Mesenchymal stem cell (in vitro differentiated cells and primary cell): Measurements from ENCODE around the gene DNAJB14.

ENCODE experiments used
- DNase-seq: peaks from one replicate; pipeline ENCODE4 v3.0.0-alpha.2; 2013
- H2AFZ ChIP-seq: one replicate; pipeline ENCODE4 v1.6.1; 2013; ENCODE audit warnings: low read depth, mild to moderate bottlenecking, control low read depth, inconsistent platforms, low read length, moderate library complexity
- H2AK5ac ChIP-seq: 2 replicates; pipeline ENCODE4 v1.6.1; 2013; ENCODE audit warnings: low read length, moderate library complexity, mild to moderate bottlenecking, inconsistent platforms; ENCODE audit not compliant: severe bottlenecking
- H2BK120ac ChIP-seq: one replicate; pipeline ENCODE4 v1.6.1; 2013; ENCODE audit warnings: low read depth, mild to moderate bottlenecking, inconsistent platforms, low read length, moderate library complexity
- H2BK12ac ChIP-seq, 2 experiments: one replicate each; pipeline ENCODE4 v1.6.1; 2013; ENCODE audit warnings: inconsistent platforms in 2 of 2, low read length in 2 of 2, mild to moderate bottlenecking in 2 of 2, moderate library complexity in 2 of 2, control low read depth in 1 of 2
- H2BK15ac ChIP-seq: one replicate; pipeline ENCODE4 v1.6.1; 2013; ENCODE audit warnings: mild to moderate bottlenecking, low read depth, inconsistent platforms; ENCODE audit not compliant: poor library complexity, severe bottlenecking
- H2BK5ac ChIP-seq: 2 replicates; pipeline ENCODE4 v1.6.1; 2013; ENCODE audit warnings: low read depth, mild to moderate bottlenecking, low read length, control low read depth, inconsistent platforms; ENCODE audit not compliant: poor library complexity, severe bottlenecking
- H3K14ac ChIP-seq, 2 experiments: one replicate each; pipeline ENCODE4 v1.6.1; 2013; ENCODE audit warnings: inconsistent platforms in 2 of 2, low read length in 2 of 2, control low read depth in 1 of 2, mild to moderate bottlenecking in 1 of 2, moderate library complexity in 1 of 2
- H3K18ac ChIP-seq, 2 experiments: one replicate each; pipeline ENCODE4 v1.6.1; 2013; ENCODE audit warnings: inconsistent platforms in 2 of 2, low read length in 2 of 2, control low read depth in 1 of 2, low read depth in 1 of 2, mild to moderate bottlenecking in 1 of 2
- H3K23ac ChIP-seq, 2 experiments: one replicate each; pipeline ENCODE4 v1.6.1; 2013; ENCODE audit warnings: inconsistent platforms in 2 of 2, low read length in 2 of 2, mild to moderate bottlenecking in 2 of 2, moderate library complexity in 2 of 2, control low read depth in 1 of 2
- H3K27ac ChIP-seq: 2 replicates; pipeline ENCODE4 v1.5.1; 2013; ENCODE audit warnings: mild to moderate bottlenecking, moderate library complexity, low read length, control low read depth, inconsistent platforms; ENCODE audit not compliant: poor library complexity, severe bottlenecking
- H3K27me3 ChIP-seq, 2 experiments: 2 replicates each; pipeline versions ENCODE4 v1.6.1 to v1.7.0; 2013; ENCODE audit warnings: low read length in 2 of 2, mild to moderate bottlenecking in 2 of 2, moderate library complexity in 2 of 2, control low read depth in 1 of 2, inconsistent platforms in 1 of 2; ENCODE audit not compliant: control insufficient read depth in 1 of 2, insufficient read depth in 1 of 2
- H3K36me3 ChIP-seq, 2 experiments: 2 replicates each; pipeline versions ENCODE4 v1.6.1 to v1.7.0; 2013; ENCODE audit warnings: low read length in 2 of 2, control low read depth in 1 of 2, inconsistent platforms in 1 of 2, low read depth in 1 of 2, mild to moderate bottlenecking in 1 of 2; ENCODE audit not compliant: insufficient read depth in 2 of 2, control insufficient read depth in 1 of 2
- H3K4ac ChIP-seq, 2 experiments: one replicate each; pipeline ENCODE4 v1.6.1; 2013; ENCODE audit warnings: inconsistent platforms in 2 of 2, low read length in 2 of 2, mild to moderate bottlenecking in 2 of 2, moderate library complexity in 2 of 2, control low read depth in 1 of 2, low read depth in 1 of 2
- H3K4me1 ChIP-seq: 2 replicates; pipeline ENCODE4 v1.6.1; 2013; ENCODE audit warnings: low read depth, low read length, control low read depth; ENCODE audit not compliant: control insufficient read depth, insufficient read depth
- H3K4me2 ChIP-seq: 2 replicates; pipeline ENCODE4 v1.6.1; 2013; ENCODE audit warnings: low read length, mild to moderate bottlenecking, inconsistent platforms; ENCODE audit not compliant: poor library complexity, severe bottlenecking
- H3K4me3 ChIP-seq, 2 experiments: 2 replicates each; pipeline versions ENCODE4 v1.5.1 to v1.7.0; 2013; ENCODE audit warnings: low read length in 2 of 2, mild to moderate bottlenecking in 2 of 2, control low read depth in 1 of 2, low read depth in 1 of 2; ENCODE audit not compliant: insufficient read depth in 1 of 2
- H3K79me1 ChIP-seq: replicated peaks from 2 replicates; pipeline ENCODE4 v1.6.1; 2013; ENCODE audit warnings: mild to moderate bottlenecking, control low read depth, low read length, inconsistent platforms; ENCODE audit not compliant: poor library complexity, severe bottlenecking
- H3K9ac ChIP-seq: 2 replicates; pipeline ENCODE4 v1.7.0; 2013; ENCODE audit warnings: mild to moderate bottlenecking, low read length, moderate library complexity
- H3K9me3 ChIP-seq: 2 replicates; pipeline ENCODE4 v1.7.0; 2013; ENCODE audit warnings: mild to moderate bottlenecking, low read length; ENCODE audit not compliant: control insufficient read depth
- H4K8ac ChIP-seq: one replicate; pipeline ENCODE4 v1.6.1; 2013; ENCODE audit warnings: inconsistent platforms, mild to moderate bottlenecking, low read length, moderate library complexity
- H4K91ac ChIP-seq: one replicate; pipeline ENCODE4 v1.6.1; 2013; ENCODE audit warnings: mild to moderate bottlenecking, low read length, inconsistent platforms
- WGBS: methylation state at CpG from one replicate; pipeline ENCODE4 v1.1.7; 2013; ENCODE audit warnings: mixed read lengths; 5-methylcytosine and 5-hydroxymethylcytosine counted together

DNAJB14 gene

DNA sequence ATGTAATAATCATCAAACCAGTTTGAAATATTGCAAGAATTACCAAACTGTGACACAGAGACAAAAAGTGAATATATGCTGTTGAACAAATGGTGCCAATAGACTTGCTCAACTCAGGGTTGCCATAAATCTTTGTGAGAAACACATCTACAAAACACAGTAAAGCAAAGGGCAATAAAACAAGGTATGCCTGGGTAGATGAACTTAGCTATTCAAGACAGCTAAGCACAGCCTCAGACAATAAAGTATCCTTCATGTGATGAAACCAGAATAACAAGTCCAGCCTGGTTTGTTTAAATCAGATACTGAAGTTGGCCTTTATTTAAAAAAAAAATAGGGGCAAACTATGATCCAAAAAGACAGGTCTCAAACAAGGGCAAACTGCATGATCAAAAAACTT, 71.3 kb downstream of the DNAJB14 start:
- Histone ChIP-seq H3K4me2 (no peak overlapping the region), H4K91ac (no peak overlapping the region), H2BK5ac (no peak overlapping the region), H3K14ac (no peak overlapping the region), H3K9ac (no peak overlapping the region), H2BK12ac (no peak overlapping the region), H3K36me3 (peaks cover 3 to 39% of the 10 kb centered on the region in 2 experiments), H2BK120ac (no peak overlapping the region), H3K4me3 (no peak overlapping the region), H4K8ac (no peak overlapping the region), H3K4me1 (peaks cover 1% of the 10 kb centered on the region), H3K27ac (no peak overlapping the region), H3K4ac (no peak overlapping the region), H3K23ac (no peak overlapping the region), H2AFZ (no peak overlapping the region), H3K79me1 (no peaks in the 10 kb centered on the region), H2AK5ac (no peak overlapping the region), H3K9me3 (no peaks in the 10 kb centered on the region), H3K18ac (no peak overlapping the region), H2BK15ac (no peak overlapping the region), H3K27me3 (no peaks in the 10 kb centered on the region)
- no peak for DNase-seq

DNA sequence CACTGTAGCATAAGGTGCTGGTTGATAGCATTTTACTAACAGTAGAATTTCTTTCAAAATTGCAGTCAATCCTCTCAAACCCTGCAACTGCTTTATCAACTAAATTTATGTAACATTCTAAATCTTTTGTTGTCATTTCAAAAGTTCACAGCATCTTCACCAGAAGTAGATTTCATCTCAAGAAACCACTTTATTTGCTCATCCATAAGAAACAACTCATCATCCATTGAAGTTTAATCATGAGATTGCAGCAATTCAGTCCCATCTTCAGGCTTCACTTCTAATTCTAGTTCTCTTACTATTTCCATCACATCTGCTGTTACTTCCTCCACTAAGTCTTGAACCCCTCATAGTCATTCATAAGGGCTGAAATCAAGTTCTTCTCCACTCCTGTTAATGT, 73.8 kb downstream of the DNAJB14 start:
- DNase-seq = no peak
- Histone ChIP-seq H3K4me3 (no peak overlapping the region), H3K9ac (no peak overlapping the region), H3K14ac (no peak overlapping the region), H3K18ac (no peak overlapping the region), H4K91ac (no peak overlapping the region), H2BK5ac (no peak overlapping the region), H3K4me2 (no peak overlapping the region), H3K27ac (no peak overlapping the region), H2BK12ac (no peak overlapping the region), H2BK15ac (no peak overlapping the region), H2AFZ (no peak overlapping the region), H4K8ac (no peak overlapping the region), H3K27me3 (no peaks in the 10 kb centered on the region), H3K23ac (no peak overlapping the region), H3K79me1 (no peaks in the 10 kb centered on the region), H3K4ac (no peak overlapping the region), H3K36me3 (peaks cover 2 to 15% of the 10 kb centered on the region in 2 experiments), H2AK5ac (no peak overlapping the region), H3K9me3 (no peaks in the 10 kb centered on the region), H2BK120ac (no peak overlapping the region), H3K4me1 (no peaks in the 10 kb centered on the region)

DNA sequence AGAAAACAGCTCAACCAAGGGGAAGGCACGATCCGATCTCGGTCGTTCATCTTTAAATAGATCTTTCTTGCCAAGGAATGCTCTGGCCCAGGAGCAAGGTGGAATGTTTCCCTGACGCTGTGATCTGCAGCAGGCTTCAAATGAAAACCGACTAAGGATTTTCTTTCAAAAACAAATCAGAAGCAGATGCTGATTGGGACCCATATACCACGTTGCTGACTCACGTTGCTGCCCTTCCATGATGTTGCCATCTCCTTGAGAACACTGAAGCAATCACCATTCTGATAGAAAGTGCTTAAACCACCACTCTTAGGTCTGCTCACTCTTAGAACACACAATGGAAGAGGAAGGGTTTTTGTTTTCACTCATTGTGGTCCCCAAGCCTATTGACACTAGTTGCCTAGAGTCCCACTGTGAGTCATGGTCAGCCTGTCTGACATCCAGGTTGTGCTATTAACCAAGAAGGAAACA, 78.3 kb downstream of the DNAJB14 start:
- 69% methylated on average over 8 of the region's 8 CpGs for WGBS

GRCh38 chr4:99863804-99864203, 82.6 kb downstream of the DNAJB14 start:
- H3K18ac ChIP-seq = no peak overlapping the region
- H2AFZ ChIP-seq = no peak overlapping the region
- no peaks in the 10 kb centered on the region for H3K9me3 ChIP-seq
- H3K27me3 ChIP-seq = no peaks in the 10 kb centered on the region
- H3K79me1 ChIP-seq = no peaks in the 10 kb centered on the region
- no peak overlapping the region for H2BK15ac ChIP-seq
- H2AK5ac ChIP-seq = no peak overlapping the region
- no peak overlapping the region for H2BK12ac ChIP-seq
- no peak overlapping the region for H3K4me2 ChIP-seq
- no peak overlapping the region for H4K8ac ChIP-seq
- no peak overlapping the region for H4K91ac ChIP-seq
- H3K4me1 ChIP-seq = peaks cover 2% of the 10 kb centered on the region
- WGBS = 75% methylated on average over 2 of the region's 3 CpGs
- no peak overlapping the region for H3K9ac ChIP-seq
- H3K27ac ChIP-seq = no peak overlapping the region
- no peak overlapping the region for H3K23ac ChIP-seq
- no peak overlapping the region for H3K4me3 ChIP-seq
- H3K4ac ChIP-seq = no peak overlapping the region
- DNase-seq = peak; percentile 24
- no peak overlapping the region for H2BK5ac ChIP-seq
- no peak overlapping the region for H2BK120ac ChIP-seq
- H3K14ac ChIP-seq = no peak overlapping the region
- H3K36me3 ChIP-seq = no peaks in the 10 kb centered on the region

More for the DNA sequence above, 78.3 kb downstream of the DNAJB14 start:
- no peak overlapping the region for H2BK120ac ChIP-seq
- no peak overlapping the region for H2BK15ac ChIP-seq
- no peaks in the 10 kb centered on the region for H3K36me3 ChIP-seq
- H3K27me3 ChIP-seq = no peaks in the 10 kb centered on the region
- H3K9ac ChIP-seq = peak overlapping the region; percentile 53
- H3K4me3 ChIP-seq = peak overlapping the region in 1 of 2 experiments; percentile 21
- peak; percentile 6 for DNase-seq
- no peak overlapping the region for H3K27ac ChIP-seq
- H3K4me2 ChIP-seq = no peak overlapping the region
- H2BK12ac ChIP-seq = no peak overlapping the region
- no peak overlapping the region for H3K4ac ChIP-seq
- no peaks in the 10 kb centered on the region for H3K4me1 ChIP-seq
- no peaks in the 10 kb centered on the region for H3K79me1 ChIP-seq
- H4K91ac ChIP-seq = no peak overlapping the region
- H3K9me3 ChIP-seq = no peaks in the 10 kb centered on the region
- H3K23ac ChIP-seq = no peak overlapping the region
- no peak overlapping the region for H3K14ac ChIP-seq
- H4K8ac ChIP-seq = no peak overlapping the region
- H2AFZ ChIP-seq = no peak overlapping the region
- no peak overlapping the region for H2AK5ac ChIP-seq
- H3K18ac ChIP-seq = no peak overlapping the region
- no peak overlapping the region for H2BK5ac ChIP-seq
